Retinal pigment epithelial cell (primary cell): ENCODE measurements around the gene CROCC2.
A peak's percentile ranks its signal among the peaks of the same experiment; 100 is the strongest.

Source experiments
- DNase-seq: peaks from one replicate; pipeline ENCODE4 v3.0.0-alpha.2; 2010; ENCODE audit warnings: low read depth
- H3K4me3 ChIP-seq: 2 replicates; pipeline ENCODE4 v1.5.1; 2011; ENCODE audit warnings: mild to moderate bottlenecking, low read length, control low read depth, moderate library complexity
- CTCF ChIP-seq: conservative IDR thresholded peaks from 2 replicates; pipeline ENCODE4 v1.5.1; 2011; ENCODE audit warnings: low read depth, low read length, control low read depth, inconsistent platforms

The CROCC2 gene

GRCh38 chr2:241006412-241006811 is 100.3 kb downstream of the CROCC2 start:
- DNase-seq = no peak
- TF ChIP-seq CTCF = no peak
- no peak overlapping the region for H3K4me3 ChIP-seq

- H3K4me3 ChIP-seq = no peak overlapping the region
- no peak for DNase-seq
- TF ChIP-seq CTCF = no peak
Observed at GRCh38 chr2:241007111-241007510, 101.0 kb downstream of the CROCC2 start.

GRCh38 chr2:241007880-241008710 is 102.0 kb downstream of the CROCC2 start:
- DNase-seq = no peak
- TF ChIP-seq CTCF = no peak
- H3K4me3 ChIP-seq = no peak overlapping the region

- no peak overlapping the region for H3K4me3 ChIP-seq
- no peak for TF ChIP-seq CTCF
- no peak for DNase-seq
Observed at GRCh38 chr2:241008711-241009121, 102.6 kb downstream of the CROCC2 start.

GRCh38 chr2:241009191-241009590 is 103.1 kb downstream of the CROCC2 start:
- TF ChIP-seq CTCF = no peak
- H3K4me3 ChIP-seq = no peak overlapping the region
- no peak for DNase-seq

GRCh38 chr2:241009601-241010530 is 103.7 kb downstream of the CROCC2 start:
- H3K4me3 ChIP-seq = peak overlapping the region; percentile 26
- no peak for TF ChIP-seq CTCF
- DNase-seq = no peak
